Stimulated activated naive CD4-positive, alpha-beta T cell treated with Interleukin-2 at 50 U/mL for 16 hours (primary cell): ENCODE measurements around the gene RAB22A.
A peak's percentile ranks its signal among the peaks of the same experiment; 100 is the strongest.

Source experiments
- DNase-seq: peaks from one replicate; lab custom pipeline; 2025; lab: John Stamatoyannopoulos, UW

The RAB22A gene

DNA sequence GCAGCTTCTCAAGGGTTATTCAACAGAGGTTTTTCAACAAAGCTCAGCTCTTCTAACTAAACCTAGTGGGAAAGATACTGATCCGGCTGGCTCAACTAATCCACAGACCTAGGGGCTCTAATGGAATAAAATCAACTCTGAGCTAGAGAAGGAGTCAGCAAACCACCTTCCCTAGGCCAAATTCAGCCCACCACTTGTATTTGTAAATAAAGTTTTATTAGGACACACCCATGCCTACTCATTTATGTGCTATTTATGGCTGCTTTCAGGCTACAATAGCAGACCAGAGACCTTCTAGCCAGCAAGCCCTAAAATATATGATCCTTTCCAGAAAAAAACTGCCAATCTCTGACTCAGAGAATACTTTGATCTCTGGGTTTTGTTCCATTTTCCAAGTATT is 6.0 kb upstream of the RAB22A start:
- no peak for DNase-seq

DNA sequence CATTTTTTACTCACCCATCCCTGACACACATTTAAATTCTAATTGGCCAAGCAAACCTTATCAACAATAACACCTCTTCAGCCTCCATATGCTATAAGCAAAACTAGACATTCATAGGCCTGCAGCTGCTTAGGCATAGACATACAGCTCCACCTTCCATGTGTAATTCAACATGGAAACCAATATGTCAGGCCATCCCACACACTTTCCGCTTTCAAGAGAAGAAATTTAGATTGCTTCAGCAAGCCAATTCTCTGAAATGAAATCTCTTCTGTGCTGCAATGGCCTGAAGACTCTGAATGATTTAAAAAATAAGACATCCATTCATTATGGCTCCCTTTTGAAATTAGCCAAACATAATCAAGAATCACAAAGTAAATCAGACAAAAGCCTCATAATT is 4.5 kb upstream of the RAB22A start:
- DNase-seq, result no peak

DNA sequence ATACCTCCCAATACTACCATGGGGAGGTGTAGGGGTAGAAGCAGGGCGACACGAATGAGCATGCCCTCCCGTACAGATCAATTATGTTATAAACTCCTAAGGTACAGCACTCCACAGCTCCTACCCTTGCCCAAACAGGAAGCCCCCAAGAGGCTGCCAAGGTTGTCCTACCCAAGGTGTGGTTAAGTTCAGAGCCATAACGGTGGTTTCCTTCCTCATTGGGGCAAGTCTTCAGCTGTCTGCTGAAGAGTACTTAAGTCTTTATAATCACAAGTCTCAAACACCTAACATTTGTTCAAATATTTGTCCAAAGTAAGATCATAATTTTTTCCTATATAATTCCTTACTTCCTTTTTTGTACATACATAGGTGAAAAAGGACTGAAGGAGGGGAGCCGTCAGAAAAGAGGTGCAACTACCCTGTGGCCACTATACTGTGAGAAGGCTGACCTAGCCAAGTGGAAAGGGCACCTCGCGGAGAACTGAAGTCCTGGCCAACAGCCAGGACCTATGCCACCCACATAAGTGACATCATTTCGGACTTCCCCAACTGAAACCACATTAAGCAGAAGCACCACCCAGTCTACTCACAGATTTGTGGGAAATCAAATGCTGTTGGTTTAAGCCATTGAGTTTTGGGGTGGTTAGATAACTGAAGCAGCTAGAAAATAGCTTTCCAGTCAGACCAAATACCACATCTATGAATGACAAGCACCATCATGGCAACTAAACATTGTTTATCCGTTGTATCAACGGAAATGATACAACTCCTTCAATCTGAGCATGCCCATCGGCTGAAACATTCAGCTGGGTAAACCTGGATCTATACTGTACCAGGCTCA is 2.9 kb upstream of the RAB22A start:
- peak; percentile 62 for DNase-seq

DNA sequence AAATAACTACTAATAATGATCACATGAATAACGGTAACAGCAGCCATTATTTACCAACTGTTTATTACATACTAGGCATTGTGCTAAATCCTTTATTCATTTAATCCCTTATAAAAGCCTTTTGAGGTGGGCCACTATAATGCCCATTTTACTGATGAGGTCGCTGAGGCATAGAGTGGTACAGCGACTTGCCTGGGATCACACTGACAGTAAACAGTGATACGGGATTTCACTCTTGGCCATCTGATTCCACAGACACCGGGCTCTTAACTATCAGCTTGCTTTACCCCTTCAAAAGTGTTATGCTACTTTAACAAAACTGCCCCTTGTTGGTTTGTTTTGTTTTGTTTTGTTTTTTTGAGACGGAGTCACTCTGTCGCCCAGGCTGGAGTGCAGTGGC is 2.2 kb upstream of the RAB22A start:
- DNase-seq, result no peak

DNA sequence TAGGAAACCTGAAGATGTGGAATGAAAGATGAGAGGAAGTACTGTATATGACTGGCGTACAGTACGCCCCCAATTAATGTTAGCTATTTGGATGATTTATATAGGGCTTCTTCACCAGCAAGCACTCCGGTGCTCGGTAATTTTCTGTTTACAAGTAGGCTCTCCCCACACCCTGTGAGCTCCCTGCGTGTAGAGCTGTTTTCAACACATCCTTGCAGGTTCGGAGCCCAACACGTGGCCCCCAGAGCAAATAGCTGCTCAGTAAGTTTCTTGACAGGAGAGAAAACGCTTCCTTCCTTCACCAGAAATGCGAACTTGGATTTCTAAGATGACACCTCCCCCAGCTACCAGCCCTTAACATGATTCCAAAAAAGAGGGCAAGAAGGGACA is 1.2 kb upstream of the RAB22A start:
- no peak for DNase-seq

DNA sequence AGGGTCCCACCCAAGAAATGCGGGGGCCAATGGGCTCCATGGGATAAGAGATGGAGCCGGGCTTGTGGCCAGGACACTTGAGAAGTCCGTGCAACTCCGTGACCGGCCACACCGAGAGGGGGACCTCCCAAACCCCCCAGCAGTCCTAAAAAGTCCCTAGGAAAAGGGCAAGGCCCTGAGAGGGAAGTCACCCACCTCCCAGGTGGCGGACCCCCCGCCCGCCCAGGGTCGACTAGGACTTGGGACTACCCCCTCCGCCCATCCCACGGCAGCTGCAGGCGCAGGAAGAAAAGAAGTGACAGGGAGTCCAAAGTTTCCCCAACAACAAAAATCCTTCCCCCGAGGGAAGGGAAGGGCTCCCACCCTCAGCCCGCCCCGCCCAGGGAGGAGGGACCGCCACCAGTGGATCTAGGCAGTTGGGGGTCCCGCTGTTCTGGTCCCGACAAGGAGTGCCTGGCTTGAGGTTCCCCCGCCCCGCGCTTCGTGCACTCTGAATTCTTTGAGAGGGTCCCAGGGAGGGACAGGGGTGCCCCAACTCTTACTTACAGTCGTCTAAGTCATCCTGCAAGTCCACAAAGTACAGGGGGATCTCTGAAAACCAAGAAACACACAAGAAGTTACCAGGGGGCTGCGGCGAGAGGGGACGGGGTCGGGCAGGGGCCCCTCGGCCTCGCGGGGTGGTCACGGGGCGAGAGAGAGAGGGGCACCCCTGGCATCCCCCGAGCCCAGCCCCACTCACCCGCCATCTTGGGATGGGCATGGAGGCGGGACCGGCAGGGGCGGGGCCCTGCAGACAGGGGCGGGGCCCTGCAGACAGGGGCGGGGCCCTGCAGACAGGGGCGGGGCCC is 611 bp upstream of the RAB22A start:
- DNase-seq, result peak; percentile 49

DNA sequence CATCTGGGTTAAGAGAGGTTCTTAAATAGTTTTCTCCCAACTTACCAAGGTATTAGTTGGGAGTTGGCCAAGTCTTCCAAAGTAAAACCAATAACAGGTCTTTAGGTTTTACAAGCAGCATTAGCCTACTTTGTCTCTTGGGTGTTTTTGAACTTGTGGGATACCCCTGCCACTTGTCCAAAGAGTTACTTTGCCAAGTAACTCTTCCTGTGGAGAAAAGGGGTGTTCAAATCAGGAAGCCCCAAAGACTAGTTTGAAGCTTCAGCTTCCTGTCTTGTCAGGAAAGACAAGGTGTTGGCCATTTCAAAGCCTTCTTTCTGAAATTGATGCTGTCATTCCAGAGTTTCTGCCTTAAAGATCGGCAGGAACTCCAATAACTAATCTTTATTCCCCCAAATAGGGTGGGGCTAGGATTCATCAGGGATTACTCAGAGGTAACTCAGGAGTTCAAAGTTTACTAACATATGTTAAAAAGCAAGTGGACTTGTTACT is 822 bp downstream of the RAB22A start:
- no peak for DNase-seq

DNA sequence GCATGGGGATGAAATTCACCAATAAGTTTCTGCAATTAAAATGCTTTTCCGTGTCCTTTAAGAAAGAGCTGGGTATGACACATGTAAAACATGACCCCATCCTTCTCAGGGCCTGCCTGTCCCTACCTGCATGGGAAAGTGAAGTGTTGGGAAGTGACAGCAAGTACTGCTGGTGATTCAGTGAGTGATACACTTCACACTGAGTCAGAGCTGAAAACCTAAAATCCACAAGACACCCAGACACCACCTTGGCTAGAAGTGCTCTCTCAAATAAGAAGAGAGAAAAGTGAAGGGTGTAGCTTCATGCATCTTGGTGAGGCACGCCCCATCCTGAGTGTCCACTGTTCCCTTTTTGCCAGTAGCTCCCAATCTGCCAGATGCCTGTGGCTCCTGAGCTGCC is 3.3 kb downstream of the RAB22A start:
- DNase-seq, result no peak

DNA sequence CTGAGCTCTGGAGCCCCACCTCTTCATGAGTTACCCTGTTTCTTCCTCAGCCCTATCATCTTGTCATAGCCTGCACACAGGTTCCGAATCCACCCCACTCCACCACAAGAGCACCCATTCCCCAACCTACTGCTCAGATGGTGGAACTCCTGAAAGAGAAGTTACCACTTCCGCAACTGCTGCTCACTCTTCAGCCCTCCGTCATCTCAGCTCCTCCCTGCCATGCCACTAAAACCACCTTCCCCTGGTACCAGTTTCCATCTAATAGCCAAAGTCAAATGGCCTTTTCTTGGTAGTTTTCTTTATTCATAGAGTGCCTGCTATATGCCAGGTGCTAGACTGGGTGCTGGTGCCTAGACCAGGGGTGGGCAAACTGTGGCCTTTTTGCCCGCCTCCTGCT is 3.9 kb downstream of the RAB22A start:
- DNase-seq, result no peak

DNA sequence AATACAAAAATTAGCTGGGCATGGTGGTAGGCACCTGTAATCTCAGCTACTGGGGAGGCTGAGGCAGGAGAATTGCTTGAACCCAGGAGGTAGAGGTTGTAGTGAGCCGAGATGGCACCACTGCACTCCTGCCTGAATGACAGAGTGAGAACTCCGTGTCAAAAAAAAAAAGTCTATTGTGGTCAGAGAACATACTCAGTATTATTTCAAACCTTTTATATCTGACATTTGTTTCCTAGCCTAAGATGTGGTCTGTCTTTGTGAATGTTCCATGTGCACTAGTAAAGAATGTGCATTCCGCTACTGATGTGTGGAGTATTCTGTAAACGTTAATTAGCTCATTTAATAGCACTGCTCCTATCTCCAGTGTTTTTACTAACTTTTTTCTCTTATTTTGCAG is 11.7 kb downstream of the RAB22A start:
- DNase-seq, result no peak

DNA sequence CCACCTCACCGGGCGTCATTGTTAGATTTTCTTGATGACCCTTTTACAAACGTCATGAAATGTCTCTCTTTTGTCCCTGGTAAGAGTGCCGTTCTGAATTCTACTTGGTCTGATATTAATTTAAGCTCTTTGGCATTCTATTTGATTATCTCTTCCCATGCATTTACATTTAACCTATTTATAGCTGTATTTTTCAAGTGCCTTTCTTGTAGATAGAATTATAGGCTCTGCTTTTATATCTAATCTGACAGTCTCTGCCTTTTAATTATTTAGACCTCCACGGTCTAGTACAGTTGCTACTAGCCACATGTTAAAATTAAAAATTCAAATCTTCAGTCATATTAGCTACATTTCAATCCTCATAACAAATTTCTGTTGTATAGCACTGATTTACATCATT is 12.6 kb downstream of the RAB22A start:
- no peak for DNase-seq

DNA sequence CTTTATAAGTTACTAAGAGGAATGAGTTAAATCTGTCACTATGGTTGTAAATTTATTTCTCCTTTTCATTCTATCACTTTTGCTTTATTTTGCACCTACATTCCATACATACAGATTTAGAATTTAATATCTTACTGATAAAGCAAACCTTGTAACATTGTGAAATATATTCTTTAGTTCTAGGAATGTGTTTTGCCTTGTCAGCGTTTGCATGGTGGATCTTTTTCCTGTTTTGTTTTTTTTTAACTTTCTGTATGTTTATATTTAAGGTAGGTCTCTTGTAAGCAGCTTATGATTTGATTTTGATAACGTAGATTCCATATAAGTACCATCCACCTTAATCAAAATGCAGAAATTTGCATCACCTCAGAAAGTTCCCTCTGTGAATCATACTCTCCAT is 16.4 kb downstream of the RAB22A start:
- no peak for DNase-seq

DNA sequence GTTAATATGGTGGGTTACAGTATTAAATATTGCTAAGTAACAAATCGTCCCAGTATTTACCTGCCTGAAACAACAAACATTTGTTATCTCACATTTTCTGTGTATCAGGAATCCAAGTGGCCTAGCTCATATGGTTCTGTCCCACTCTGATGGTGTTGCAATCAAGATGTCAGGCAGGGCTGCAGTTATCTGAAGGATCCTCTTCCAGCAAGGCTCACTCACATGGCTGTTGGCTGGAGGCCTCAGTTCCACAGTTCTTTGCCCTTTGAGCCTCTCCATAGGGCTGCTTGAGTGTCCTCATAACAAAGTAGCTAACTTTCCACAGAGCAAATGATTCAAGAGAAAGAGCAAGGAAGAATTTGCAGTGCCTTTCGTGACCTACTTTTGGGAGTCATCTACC is 17.7 kb downstream of the RAB22A start:
- DNase-seq, result no peak

DNA sequence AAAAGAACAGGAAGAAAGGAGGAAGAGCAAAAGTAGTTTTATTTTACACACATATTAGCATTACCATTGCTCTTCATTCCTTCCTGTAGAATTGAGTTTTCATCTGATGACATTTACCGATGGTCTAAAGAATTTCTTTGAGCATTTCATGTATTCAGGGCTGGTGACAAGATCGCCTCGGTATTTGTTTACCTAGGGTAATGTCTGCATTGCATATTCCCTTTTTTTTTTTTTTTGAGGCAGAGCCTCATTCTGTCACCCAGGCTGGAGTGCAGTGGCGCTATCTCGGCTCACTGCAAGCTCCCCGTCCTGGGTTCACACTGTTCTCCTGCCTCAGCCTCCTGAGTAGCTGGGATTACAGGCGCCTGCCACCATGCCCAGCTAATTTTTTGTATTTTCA is 19.3 kb downstream of the RAB22A start:
- DNase-seq, result no peak

DNA sequence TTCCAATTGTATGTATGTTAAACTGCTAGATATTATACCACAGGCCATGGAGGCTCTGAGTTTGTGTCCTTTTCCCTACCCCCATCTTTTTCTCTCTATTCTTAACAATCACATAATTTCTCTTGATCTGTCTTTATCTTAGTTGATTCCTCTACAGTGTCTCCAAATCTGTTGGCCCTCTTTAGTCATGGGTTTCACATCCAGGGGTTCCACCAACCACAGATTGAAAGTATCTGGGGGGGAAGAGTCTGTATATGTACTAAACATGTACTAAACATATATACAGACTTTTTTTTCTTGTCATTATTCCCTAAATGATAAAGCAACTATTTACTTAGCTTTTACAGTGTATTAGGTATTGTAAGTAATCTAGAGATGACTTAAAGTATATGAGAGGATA is 20.2 kb downstream of the RAB22A start:
- no peak for DNase-seq

DNA sequence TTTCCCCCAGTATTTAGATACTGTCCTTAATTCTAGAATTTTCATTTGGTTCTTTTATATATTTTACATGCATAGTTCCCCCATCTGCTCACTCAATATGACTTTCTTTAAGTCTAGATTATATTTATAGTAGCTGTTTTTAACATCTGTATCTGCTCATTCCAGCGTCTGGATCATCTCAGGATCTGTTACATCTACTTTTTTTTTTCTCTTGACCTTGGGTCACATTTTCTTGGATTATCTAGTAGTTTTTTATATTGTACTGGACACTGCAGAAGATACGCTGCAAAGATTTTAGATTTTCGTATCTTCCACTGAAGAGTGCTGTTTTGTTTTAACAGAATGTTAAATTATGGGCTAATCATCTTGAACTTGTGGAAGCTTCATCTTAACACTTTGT is 20.7 kb downstream of the RAB22A start:
- no peak for DNase-seq

DNA sequence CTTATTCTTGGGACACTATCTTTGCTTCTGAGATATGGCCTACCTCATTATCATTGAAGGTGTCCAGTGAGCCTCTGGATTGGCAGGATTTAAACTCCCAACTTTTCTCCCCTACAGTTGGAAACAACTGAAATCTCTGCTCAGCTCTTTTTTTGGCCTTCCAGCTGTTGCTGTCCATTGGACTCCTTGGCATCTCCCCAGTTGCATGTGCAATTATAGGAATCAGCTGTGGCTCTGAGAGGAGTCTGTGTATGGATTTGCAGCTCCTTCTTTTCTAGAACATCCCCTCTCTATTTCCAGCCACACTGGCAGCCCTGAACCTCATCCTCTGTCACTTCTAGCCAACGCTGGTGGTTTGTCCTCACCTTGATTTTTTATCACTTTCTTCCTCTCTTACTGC is 21.2 kb downstream of the RAB22A start:
- no peak for DNase-seq

DNA sequence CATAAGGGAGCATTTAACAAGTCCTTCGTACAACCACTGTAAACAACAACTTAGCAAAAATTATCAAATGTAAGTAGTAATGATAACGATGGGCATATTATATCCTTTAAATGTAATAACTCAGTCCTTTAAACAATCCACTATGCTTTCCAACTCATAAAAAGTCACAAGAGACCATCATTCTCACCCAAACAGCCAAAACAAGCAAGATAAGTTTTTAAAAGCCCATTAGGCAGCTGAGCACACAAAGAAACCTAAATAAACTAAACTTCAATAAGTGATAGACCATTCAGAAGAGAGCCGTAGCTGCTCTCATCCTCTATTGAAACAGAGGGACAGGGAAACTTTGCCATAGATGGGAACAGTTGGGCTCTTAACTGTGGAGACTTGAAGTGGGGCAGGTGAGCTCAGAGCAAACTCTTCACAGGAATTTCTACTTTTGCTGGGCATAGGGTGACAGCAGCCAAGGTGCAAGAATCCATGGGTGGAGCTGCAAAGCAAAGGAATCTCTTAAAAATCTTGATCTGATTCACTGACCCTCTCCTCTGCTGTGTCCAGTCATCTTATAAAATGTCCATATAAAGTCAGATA is 22.5 kb downstream of the RAB22A start:
- no peak for DNase-seq

DNA sequence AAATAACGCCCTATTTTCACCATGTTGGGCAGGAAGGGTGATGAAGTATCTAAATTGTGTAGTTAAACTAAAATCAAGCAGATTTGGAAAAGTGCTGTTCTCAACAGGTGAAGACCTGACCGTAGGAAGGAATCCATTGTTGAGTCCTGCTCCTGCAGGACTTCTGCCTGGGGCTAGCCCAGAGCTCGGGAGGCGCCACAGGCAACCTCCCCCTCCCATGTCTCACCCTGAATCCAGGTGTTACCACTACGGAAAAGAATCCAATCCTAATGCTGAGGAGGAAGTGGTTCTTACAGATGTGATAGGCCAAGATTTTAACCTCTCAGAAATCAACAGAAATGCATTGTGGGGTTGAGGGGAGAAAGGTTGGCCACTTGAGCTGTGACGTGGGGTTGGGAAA is 30.2 kb downstream of the RAB22A start:
- no peak for DNase-seq

DNA sequence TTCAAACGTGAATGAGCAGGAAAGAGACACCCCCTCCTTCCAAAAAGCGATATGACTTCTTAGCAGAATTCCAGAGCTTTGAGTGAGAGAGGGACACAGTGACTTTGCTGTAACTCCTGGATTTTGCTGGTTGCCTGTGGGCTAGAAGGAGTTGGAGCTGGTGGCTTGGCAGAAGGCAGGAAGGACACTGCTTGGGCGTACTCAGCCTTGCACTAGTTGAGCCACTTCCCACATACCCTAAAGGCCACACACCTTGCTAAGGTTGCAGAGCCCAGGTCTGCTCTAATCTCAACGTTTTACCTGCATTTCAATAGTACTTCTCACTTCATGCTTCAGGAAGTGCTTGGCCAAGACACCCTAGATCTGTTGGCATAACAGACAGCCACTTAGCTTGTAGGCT is 30.6 kb downstream of the RAB22A start:
- no peak for DNase-seq

DNA sequence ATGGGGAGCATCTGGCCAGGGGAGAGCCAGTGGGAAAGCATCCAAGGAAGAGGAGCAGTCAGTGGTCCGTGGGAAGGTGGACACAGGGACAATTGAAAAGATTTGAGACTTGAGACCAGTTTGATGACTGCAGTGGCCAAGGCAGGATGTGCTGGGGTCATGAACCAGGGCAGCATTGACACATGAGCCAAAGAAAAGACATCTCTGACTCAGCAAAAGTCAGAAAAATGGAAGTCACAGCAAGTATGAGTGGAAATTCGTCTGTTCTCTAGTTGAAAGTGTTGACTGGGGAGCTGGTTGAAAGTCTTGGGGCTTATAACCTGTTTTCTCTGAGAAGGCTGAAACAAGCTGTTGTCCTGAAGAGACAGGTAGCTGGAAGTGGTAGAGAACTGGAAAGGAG is 31.3 kb downstream of the RAB22A start:
- DNase-seq, result no peak

DNA sequence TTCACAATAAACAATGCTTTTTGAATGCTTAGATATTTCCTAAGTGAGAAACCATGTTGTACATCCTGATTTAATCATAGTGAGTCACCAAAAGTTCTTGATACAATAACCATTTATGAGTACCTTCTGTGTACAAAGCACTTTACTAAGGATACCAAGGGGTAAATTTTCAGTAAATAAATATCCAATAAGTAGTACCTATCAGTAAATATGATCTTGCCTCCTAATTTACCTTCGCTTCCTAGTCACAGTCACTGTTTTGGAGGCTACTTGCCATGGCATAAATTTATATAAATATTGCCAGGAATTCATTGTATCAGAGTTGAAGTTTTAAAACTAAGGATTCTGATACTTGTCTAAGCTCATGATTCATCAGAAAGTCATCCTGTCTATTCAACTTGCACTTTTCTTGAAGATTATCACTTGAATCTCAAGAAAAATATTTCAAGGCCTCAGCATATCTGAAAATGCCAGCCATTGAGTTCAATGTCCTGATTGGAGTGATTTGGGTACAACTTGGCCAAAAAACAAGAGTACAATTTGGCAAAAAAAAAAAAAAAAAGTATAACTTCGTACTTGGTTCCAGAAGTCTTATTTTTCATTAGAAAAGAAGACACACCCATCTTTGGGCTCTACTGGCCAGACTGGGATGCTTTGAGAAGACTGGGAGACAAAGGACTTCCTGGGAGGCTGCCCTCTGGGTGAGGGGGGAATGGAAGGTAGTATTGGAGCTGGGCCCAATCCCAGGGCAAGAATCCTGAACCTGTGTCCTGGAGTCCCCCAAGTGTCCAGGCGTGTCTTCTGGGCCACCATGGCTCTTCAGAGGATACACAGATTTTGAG is 32.8 kb downstream of the RAB22A start:
- no peak for DNase-seq
